NCI-H748 treated with DMSO at 0.1 percent for 48 hours (cell line): ENCODE results near the gene FAIM2.

ENCODE experiments used
- DNase-seq: peaks from one replicate; lab custom pipeline; 2025; lab: John Stamatoyannopoulos, UW

FAIM2 gene

DNA sequence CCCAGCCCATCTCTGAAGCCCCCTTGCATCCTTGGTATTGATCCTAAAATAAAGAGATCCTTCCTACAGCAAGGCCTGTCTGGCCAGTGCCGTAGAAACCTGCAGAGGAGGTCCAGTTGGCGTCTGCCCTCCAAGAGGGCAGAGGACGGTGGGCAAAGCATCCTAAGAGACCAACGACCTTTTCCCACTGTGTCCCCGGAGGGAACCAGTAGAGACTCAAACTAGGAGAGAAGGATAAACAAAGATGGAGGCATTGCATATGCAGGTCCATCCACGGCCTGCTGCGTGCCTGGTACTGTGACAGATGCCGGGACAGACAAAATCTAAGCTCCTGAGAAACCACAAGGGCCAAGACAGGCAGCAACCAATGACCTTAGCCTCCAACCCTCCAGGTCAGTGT, 79.3 kb downstream of the FAIM2 start:
- no peak for DNase-seq

DNA sequence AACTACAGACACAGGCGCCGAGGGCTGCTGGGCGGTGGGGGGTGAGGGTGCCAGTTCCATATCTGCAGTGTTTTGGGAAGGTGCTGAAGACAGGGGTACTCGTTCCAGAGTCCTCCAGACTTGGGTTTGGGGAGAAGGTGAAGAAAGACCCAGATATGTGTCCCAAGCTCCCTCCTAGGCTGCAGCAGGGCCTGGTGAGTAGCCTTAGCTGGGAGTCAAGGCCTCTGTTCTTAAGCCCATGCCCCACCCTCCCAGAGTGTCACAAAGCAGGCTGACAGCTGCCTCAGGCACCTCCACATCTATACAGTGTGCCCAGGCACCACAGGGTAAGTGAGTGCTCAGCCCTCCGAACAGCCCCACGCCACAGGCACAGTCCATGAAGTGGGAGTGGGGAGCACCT, 79.7 kb downstream of the FAIM2 start:
- DNase-seq: no peak

DNA sequence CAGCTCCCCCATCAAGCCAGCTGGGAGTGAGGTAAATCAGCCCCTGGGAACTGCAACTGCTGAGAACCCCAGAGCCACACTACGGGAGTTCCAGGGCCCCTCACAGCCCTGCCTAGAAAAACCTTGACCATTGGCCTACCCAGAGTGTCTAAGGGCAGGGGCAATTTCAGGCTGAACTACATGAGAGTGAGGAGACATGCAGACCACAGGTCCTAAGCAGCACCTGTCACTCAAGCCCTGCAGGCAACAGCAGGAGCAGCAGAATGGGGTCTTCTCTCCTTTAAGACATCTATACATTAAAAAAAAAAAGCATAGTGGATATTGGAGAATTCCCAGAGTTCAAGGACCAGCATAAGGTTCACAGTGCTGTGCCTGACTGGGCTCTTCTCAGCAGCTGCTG, 80.3 kb downstream of the FAIM2 start:
- DNase-seq: no peak

DNA sequence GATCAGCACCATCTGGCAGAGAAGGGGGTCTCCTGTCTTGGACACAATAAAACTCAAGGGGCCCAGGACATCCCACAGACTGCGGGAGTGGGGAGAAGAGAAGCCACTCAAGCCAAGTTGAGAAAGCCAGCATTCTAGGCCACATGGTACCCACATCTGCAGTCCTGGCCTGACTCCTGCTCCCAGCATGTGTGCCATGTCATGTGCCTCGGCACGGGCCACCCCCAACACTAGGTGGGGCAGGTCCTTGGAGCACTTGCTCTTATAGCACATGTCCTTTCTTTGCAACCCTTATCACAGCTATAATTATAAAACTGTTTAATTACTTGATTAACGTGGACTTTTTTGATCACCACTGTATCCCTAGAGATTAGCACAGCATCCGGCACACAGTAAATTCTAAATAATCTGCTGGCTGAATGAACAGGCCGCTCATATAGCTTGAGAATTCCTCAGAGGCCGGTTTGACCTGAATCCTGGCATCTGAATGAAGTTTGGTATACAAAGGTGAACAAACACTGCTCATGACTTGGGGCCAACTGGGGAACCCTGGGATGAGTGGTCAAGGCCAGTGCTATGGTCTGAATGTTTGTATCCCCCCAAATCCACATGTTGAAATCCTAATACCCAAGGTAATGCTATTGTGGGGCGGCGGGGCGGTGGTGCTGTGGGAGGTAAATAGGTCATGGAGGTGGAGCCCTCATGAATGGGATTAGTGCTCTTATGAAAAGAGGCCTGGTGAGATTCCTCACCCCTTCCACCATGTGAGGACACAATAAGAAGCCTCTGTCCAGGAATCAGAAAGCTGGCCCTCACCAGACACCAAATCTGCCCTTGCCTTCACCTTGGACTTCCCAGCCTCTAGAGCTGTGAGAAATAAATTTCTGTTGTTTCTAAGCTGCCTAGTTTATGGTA, 82.1 kb downstream of the FAIM2 start:
- no peak for DNase-seq

DNA sequence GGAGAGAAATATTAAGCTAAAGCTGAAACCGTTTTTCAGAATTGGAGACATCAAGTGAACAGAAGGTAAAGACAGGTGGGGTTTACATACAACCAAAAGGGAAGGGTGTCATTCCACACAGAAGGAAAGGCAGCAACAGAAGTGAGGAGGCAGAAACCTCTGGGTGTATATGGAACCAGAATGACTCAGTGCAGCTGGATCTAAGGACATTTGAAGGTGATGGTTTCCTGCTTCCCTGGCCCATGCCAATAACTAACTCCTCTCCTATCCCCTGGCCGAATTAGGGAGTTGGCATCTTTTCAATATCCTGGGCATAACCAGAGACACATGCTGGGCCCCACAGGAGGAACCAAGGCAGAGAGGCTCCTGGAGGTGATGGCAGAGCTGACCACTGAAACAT, 83.9 kb downstream of the FAIM2 start:
- DNase-seq: no peak

DNA sequence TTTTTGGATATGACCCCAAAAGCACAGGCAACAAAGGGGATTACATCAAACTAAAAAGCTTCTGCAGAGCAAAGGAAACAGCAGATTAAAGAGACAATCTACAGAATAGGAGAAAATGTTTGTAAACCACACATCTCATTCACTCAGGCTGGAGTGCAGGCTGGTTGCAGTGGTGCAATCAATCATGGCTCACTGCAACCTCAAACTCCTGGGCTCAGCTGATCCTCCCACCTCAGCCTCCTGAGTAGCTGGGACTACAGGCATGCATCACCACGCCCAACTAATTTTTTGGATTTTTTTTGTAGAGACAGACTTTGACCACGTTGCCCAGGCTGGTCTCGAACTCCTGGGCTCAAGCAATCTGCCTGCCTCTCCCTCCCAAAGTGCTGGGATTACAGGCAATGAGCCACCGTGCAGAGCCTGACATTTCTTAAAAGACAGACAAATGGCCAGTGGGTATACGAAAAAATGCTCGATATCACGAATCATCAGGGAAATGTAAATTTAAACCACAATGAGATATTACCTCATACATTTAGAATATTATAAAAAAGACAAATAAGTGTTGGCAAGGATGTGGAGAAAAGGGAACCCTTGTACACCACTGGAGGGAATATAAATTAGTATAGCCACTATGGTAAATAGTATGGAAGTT, 85.3 kb downstream of the FAIM2 start:
- no peak for DNase-seq
